Sciatic nerve (tissue), 2 donors: ENCODE results near the gene ESD. TPM values are rescaled to one million over a fixed set of nuclear protein-coding genes. Genes with fewer than 3 reads are reported as not detected.
"Not testable (repeated sequence)": the region's sequence is repeated elsewhere in the genome, so short reads cannot be mapped to it uniquely, and the experiment has no call there.

Experiments used
- ATAC-seq: fragments of 200-7000 bp; cut with Tn5 transposase; one replicate; pipeline ENCODE4 v1.9.1; 2020; ENCODE audit warnings: mild to moderate bottlenecking, moderate library complexity
- DNase-seq: peaks from one replicate; pipeline ENCODE4 v3.0.0-alpha.2; 2020; ENCODE audit warnings: low spot score
- intact Hi-C: fragments of 100-400 bp; cut with DNase I; formaldehyde crosslinking; loops from one replicate; pipeline ENCODE4 v1.14.2; 2022
- total RNA-seq: library from RNA; stranded (reverse); fragmentation: NEBNext Ultra II Directional; extraction: Animal tissue kit (Norgen Biotek cat#: 25700); gene quantifications from one replicate; pipeline ENCODE4 v1.2.1, GENCODE V29; 2021
- donor health status: DM: no; HTN: no; CAD: no.
- donor health status: DM: no; HTN: no; CAD: no.

The ESD gene
- 105 TPM for total RNA-seq

GRCh38 chr13:46796515-46797474 lies at the start of gene ESD:
Gene ESD, minus strand, starts transcription at chr13:46797161. Its CDS starts 5,748 bp downstream, at chr13:46791413.
- intact Hi-C loops = no loop called here
- peak; percentile 100 for ATAC-seq
- peak; percentile 98 for DNase-seq

- no peak for DNase-seq
- no peak for ATAC-seq
- intact Hi-C loops = no loop called here
Observed at GRCh38 chr13:46846726-46847125, 49.8 kb upstream of the ESD start.

GRCh38 chr13:46845146-46845545 lies 48.2 kb upstream of the ESD start:
- DNase-seq (no peak), ATAC-seq (no peak)
- intact Hi-C loops = no loop called here

GRCh38 chr13:46844431-46844830 lies 47.5 kb upstream of the ESD start:
- intact Hi-C loops = no loop called here
- DNase-seq = no peak
- ATAC-seq = no peak

GRCh38 chr13:46839399-46839798 lies 42.4 kb upstream of the ESD start:
- ATAC-seq (no peak), DNase-seq (no peak)
- intact Hi-C loops = no loop called here

GRCh38 chr13:46834657-46835056 lies 37.7 kb upstream of the ESD start:
- ATAC-seq = no peak
- no peak for DNase-seq
- intact Hi-C loops = no loop called here

- ATAC-seq = no peak
- intact Hi-C loops = no loop called here
- DNase-seq = no peak
Observed at GRCh38 chr13:46831588-46832194, 34.7 kb upstream of the ESD start.

GRCh38 chr13:46830405-46831005 lies 33.5 kb upstream of the ESD start:
- no peak for DNase-seq
- intact Hi-C loops = no loop called here
- no peak for ATAC-seq

- no peak for ATAC-seq
- intact Hi-C loops = no loop called here
- DNase-seq = no peak
Observed at GRCh38 chr13:46822551-46822950, 25.6 kb upstream of the ESD start.

GRCh38 chr13:46817838-46818476 lies 21.0 kb upstream of the ESD start:
- ATAC-seq (no peak), DNase-seq (no peak)
- intact Hi-C loops = no loop called here

GRCh38 chr13:46817095-46817494 lies 20.1 kb upstream of the ESD start:
- no peak for ATAC-seq

GRCh38 chr13:46816371-46816770 lies 19.4 kb upstream of the ESD start:
- intact Hi-C loops = no loop called here
- ATAC-seq (no peak), DNase-seq (no peak)

More at GRCh38 chr13:46817095-46817494, 20.1 kb upstream of the ESD start:
- intact Hi-C loops = no loop called here
- DNase-seq = no peak

- ATAC-seq (no peak), DNase-seq (no peak)
- intact Hi-C loops = no loop called here
Observed at GRCh38 chr13:46812301-46812797, 15.4 kb upstream of the ESD start.

GRCh38 chr13:46810440-46810839 lies 13.5 kb upstream of the ESD start:
- ATAC-seq = no peak
- intact Hi-C loops = no loop called here

GRCh38 chr13:46804921-46805320 lies 8.0 kb upstream of the ESD start:
- intact Hi-C loops, ATAC-seq, DNase-seq: not testable (repeated sequence)

More at GRCh38 chr13:46810440-46810839, 13.5 kb upstream of the ESD start:
- DNase-seq = no peak

- intact Hi-C loops = no loop called here
- no peak for ATAC-seq
Observed at GRCh38 chr13:46804391-46804815, 7.4 kb upstream of the ESD start.

GRCh38 chr13:46803586-46803985 lies 6.6 kb upstream of the ESD start:
- DNase-seq (no peak), ATAC-seq (no peak)
- intact Hi-C loops = no loop called here

More at GRCh38 chr13:46804391-46804815, 7.4 kb upstream of the ESD start:
- no peak for DNase-seq

- intact Hi-C loops = no loop called here
- DNase-seq (no peak), ATAC-seq (no peak)
Observed at GRCh38 chr13:46801858-46802257, 4.9 kb upstream of the ESD start.

GRCh38 chr13:46799139-46799538 lies 2.2 kb upstream of the ESD start:
- DNase-seq (no peak), ATAC-seq (no peak)
- intact Hi-C loops = no loop called here
